Activated T-helper 1 cell treated with anti-CD3 and anti-CD28 coated beads, Interleukin-2, amount 50 U/mL, for 16 hours (primary cell): Measurements from ENCODE around the gene BMAL1.

Source experiments
- DNase-seq, 2 donors: peaks; one replicate each; pipeline ENCODE4 v3.0.0-alpha.2; 2020; ENCODE audit warnings: low read depth in 1 of 2, low spot score in 1 of 2

BMAL1 gene

GRCh38 chr11:13290221-13290980 lies 12.8 kb downstream of the BMAL1 start:
- no peak for DNase-seq

GRCh38 chr11:13291361-13291760 lies 13.8 kb downstream of the BMAL1 start:
- DNase-seq = no peak

- DNase-seq = no peak
These were observed 14.2 kb downstream of the BMAL1 start for GRCh38 chr11:13291800-13292199.

GRCh38 chr11:13292970-13293369 lies 15.4 kb downstream of the BMAL1 start:
- no peak for DNase-seq

GRCh38 chr11:13294178-13294577 lies 16.6 kb downstream of the BMAL1 start:
- DNase-seq = no peak

GRCh38 chr11:13294771-13295579 lies 17.4 kb downstream of the BMAL1 start:
- no peak for DNase-seq

GRCh38 chr11:13297308-13297916 lies 19.8 kb downstream of the BMAL1 start:
- no peak for DNase-seq

GRCh38 chr11:13297917-13298356 lies 20.3 kb downstream of the BMAL1 start:
- DNase-seq = no peak

- DNase-seq = no peak
These were observed 21.2 kb downstream of the BMAL1 start for GRCh38 chr11:13298765-13299164.

- DNase-seq = no peak
These were observed 23.9 kb downstream of the BMAL1 start for GRCh38 chr11:13301522-13301921.

- DNase-seq = no peak
These were observed 24.9 kb downstream of the BMAL1 start for GRCh38 chr11:13302420-13302958.

- no peak for DNase-seq
These were observed 26.4 kb downstream of the BMAL1 start for GRCh38 chr11:13303668-13304649.

- no peak for DNase-seq
These were observed 27.2 kb downstream of the BMAL1 start for GRCh38 chr11:13304655-13305335.

GRCh38 chr11:13308704-13309103 lies 31.1 kb downstream of the BMAL1 start:
- DNase-seq = no peak

GRCh38 chr11:13309156-13309555 lies 31.6 kb downstream of the BMAL1 start:
- no peak for DNase-seq

- DNase-seq = no peak
These were observed 32.9 kb downstream of the BMAL1 start for GRCh38 chr11:13310443-13310842.

GRCh38 chr11:13311570-13311969 lies 34.0 kb downstream of the BMAL1 start:
- no peak for DNase-seq

- DNase-seq = no peak
These were observed 35.6 kb downstream of the BMAL1 start for GRCh38 chr11:13313005-13313819.
